ENCODE data around the gene ALPL. TPM values are rescaled to one million over a fixed set of nuclear protein-coding genes. Genes with fewer than 3 reads are reported as not detected.

The ALPL gene
- total RNA-seq, 1 experiment from 2014 or later: 4.8 TPM

DNA sequence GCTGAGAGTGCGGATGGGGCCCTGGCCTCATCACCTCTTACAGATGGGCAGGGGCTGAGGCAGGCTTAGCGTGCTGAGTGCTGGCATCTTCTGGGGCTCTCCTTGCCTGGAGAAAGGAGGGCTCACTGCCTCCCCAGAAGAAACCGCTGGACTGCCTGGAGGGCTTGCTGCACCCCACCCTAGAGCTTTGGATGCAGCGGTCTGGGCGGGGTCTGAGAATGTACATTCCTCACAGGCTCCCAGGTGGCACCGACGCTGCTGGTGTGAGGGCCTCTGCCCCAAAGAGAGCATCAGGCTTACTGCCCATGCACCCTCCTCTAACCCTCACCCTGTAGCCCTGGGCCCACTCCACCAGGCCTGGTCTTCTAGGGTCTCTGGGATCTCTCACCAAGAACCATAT lies 108.8 kb downstream of the ALPL start:
- no TSS peak for BruUV-seq (replicated peaks)
- peaks cover 3% of the 10 kb centered on the region for H3K36me3 ChIP-seq (ENCODE audit: insufficient read depth, low read length, poor library complexity, severe bottlenecking)
- H3K27me3 ChIP-seq (replicated peaks; ENCODE audit: insufficient read depth, low read depth, low read length, poor library complexity): no peaks in the 10 kb centered on the region
- ChIA-PET POLR2A (ENCODE audit: low non-redundant PET) (no interaction called here), CTCF (no interaction called here)
- TF ChIP-seq EZH2 (IDR thresholded peaks at IDR 0.05; ENCODE audit: borderline replicate concordance, low read depth, low read length, poor library complexity, severe bottlenecking): no peak
- TF ChIP-seq, protein P1, sequence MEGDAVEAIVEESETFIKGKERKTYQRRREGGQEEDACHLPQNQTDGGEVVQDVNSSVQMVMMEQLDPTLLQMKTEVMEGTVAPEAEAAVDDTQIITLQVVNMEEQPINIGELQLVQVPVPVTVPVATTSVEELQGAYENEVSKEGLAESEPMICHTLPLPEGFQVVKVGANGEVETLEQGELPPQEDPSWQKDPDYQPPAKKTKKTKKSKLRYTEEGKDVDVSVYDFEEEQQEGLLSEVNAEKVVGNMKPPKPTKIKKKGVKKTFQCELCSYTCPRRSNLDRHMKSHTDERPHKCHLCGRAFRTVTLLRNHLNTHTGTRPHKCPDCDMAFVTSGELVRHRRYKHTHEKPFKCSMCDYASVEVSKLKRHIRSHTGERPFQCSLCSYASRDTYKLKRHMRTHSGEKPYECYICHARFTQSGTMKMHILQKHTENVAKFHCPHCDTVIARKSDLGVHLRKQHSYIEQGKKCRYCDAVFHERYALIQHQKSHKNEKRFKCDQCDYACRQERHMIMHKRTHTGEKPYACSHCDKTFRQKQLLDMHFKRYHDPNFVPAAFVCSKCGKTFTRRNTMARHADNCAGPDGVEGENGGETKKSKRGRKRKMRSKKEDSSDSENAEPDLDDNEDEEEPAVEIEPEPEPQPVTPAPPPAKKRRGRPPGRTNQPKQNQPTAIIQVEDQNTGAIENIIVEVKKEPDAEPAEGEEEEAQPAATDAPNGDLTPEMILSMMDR (conservative IDR thresholded peaks at IDR 0.05; ENCODE audit: low read depth, low read length): no peak
- H3K9me3 ChIP-seq (ENCODE audit: low read depth, low read length, poor library complexity, severe bottlenecking): no peaks in the 10 kb centered on the region
- H3K4me1 ChIP-seq (ENCODE audit: insufficient read depth, low read length, poor library complexity, severe bottlenecking): peaks cover 36% of the 10 kb centered on the region
- intact Hi-C loops (cut with micrococcal nuclease; ENCODE audit: unreplicated experiment): no loop called here
- no peak for DNase-seq (ENCODE audit: low spot score)
- no peak overlapping the region for H3K4me3 ChIP-seq (ENCODE audit: low read depth, low read length, poor library complexity, severe bottlenecking)
- no peak overlapping the region for H3K27ac ChIP-seq (ENCODE audit: low read depth, low read length, poor library complexity, severe bottlenecking)

DNA sequence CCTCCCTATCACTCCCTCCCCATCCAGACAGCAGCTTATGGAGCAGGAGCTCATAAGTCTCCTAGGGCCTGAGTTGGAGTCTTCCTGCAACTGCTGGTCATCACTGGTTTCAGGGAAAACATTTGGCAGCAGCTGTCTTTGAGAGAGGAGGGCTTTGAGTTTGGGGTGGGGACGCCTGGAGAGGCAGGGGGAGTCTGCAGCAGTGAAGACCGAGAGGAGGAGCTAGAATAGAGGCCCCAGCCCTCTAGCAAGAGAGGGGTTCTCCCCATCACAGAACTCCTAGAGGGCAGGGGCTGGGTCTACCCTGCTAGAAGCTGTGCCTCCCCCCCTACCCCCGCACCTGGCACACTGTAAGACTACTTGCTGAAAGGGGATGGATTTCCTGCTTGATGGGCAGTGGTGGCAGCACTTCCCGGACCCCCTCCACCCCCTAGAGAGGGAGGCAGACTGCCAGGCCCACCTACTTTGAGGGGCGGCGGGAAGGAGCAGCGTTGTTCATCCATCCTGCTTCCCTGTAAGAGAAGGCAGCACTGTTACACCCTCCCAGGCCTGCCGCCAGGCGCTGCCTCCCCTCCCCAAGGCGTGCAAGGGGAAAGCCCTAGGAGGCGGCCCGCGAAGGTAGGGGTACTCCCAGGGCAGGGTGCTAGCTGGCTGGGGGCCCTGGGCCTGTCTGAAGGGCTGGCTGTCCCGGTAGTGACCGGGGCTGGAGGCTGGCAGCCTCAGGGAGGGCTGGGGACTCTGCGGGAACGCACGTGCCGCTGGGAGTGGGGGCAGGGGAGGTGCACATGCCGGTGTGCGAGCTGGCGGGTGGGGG lies 109.5 kb downstream of the ALPL start:
- no peak overlapping the region for H3K27ac ChIP-seq (ENCODE audit: low read depth, low read length, poor library complexity, severe bottlenecking)
- intact Hi-C loops (cut with micrococcal nuclease; ENCODE audit: unreplicated experiment): no loop called here
- H3K4me1 ChIP-seq (ENCODE audit: insufficient read depth, low read length, poor library complexity, severe bottlenecking): peaks cover 43% of the 10 kb centered on the region
- H3K4me3 ChIP-seq (ENCODE audit: low read depth, low read length, poor library complexity, severe bottlenecking): no peak overlapping the region
- H3K27me3 ChIP-seq (replicated peaks; ENCODE audit: insufficient read depth, low read depth, low read length, poor library complexity): no peaks in the 10 kb centered on the region
- POLR2A ChIA-PET (ENCODE audit: low non-redundant PET): no interaction called here
- no peak for DNase-seq (ENCODE audit: low spot score)
- CTCF ChIA-PET: no interaction called here
- peaks cover 4% of the 10 kb centered on the region for H3K36me3 ChIP-seq (ENCODE audit: insufficient read depth, low read length, poor library complexity, severe bottlenecking)
- no peaks in the 10 kb centered on the region for H3K9me3 ChIP-seq (ENCODE audit: low read depth, low read length, poor library complexity, severe bottlenecking)
- TF ChIP-seq EZH2 (IDR thresholded peaks at IDR 0.05; ENCODE audit: borderline replicate concordance, low read depth, low read length, poor library complexity, severe bottlenecking): no peak
- TF ChIP-seq, protein P1 (conservative IDR thresholded peaks at IDR 0.05; ENCODE audit: low read depth, low read length): no peak
- BruUV-seq (replicated peaks): no TSS peak

DNA sequence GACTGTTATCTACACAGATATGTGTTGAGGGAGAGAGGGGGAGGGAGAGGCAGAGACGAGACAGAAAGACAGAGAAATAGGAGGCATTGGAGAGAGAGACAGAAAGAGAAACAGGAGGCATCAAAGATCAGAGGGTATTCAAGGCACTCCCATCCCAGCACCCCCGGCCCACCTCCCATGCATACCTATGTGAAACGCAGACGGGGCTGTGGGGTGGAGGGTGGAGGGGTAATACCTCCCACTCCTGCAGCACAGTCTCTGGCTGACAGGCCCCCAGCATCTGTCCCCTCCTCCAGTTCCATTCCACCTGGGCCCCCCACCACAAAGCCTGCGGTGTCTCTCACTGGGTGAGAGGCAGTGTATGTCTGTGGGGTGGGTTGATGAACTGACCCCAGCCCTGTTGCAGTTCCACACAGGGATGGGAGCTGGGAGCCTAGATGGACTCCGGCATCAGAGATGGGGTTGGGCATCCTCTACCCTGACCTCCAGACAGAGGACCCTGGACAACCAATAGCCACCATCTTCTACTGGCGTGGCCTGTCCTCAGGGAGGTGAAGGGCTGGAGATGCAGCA lies 110.2 kb downstream of the ALPL start:
- Histone ChIP-seq H3K9me3 (ENCODE audit: low read depth, low read length, poor library complexity, severe bottlenecking) (no peaks in the 10 kb centered on the region), H3K27me3 (replicated peaks; ENCODE audit: insufficient read depth, low read depth, low read length, poor library complexity) (no peaks in the 10 kb centered on the region), H3K36me3 (ENCODE audit: insufficient read depth, low read length, poor library complexity, severe bottlenecking) (peaks cover 7% of the 10 kb centered on the region), H3K27ac (ENCODE audit: low read depth, low read length, poor library complexity, severe bottlenecking) (no peak overlapping the region), H3K4me3 (ENCODE audit: low read depth, low read length, poor library complexity, severe bottlenecking) (no peak overlapping the region), H3K4me1 (ENCODE audit: insufficient read depth, low read length, poor library complexity, severe bottlenecking) (peaks cover 50% of the 10 kb centered on the region)
- BruUV-seq (replicated peaks): no TSS peak
- no peak for DNase-seq (ENCODE audit: low spot score)
- TF ChIP-seq, protein P1 (conservative IDR thresholded peaks at IDR 0.05; ENCODE audit: low read depth, low read length): no peak
- no peak for TF ChIP-seq EZH2 (IDR thresholded peaks at IDR 0.05; ENCODE audit: borderline replicate concordance, low read depth, low read length, poor library complexity, severe bottlenecking)
- ChIA-PET CTCF (no interaction called here), POLR2A (ENCODE audit: low non-redundant PET) (no interaction called here)
- intact Hi-C loops (cut with micrococcal nuclease; ENCODE audit: unreplicated experiment): no loop called here
